ENCODE measurements around the gene CLMP. TPM values are rescaled to one million over a fixed set of nuclear protein-coding genes. Genes with fewer than 3 reads are reported as not detected.

The CLMP gene
- polyA plus RNA-seq, 2 of the 4 experiments (the other 2 are of a cell fraction), result 15.7 to 17.1 TPM

- Histone ChIP-seq H3K9me3 (no peaks in the 10 kb centered on the region), H3K4me1 (peaks cover 43% of the 10 kb centered on the region), H3K4me3 (no peak overlapping the region), H3K4me2 (no peak overlapping the region), H3K27ac (no peak overlapping the region)
- DNase-seq (ENCODE audit: low read depth in 1 of 2, low spot score in 1 of 2) (no peak), FAIRE-seq (no peak), ATAC-seq (no peak)
- CTCF ChIA-PET, result interaction anchor here (1.2 kb wide), 1 partner anchor 89 kb away, joined by 3 read pairs; no protein-coding TSS in a partner anchor
- 92% methylated on average over 2 of the region's 2 CpGs for WGBS (ENCODE audit: missing lambda C conversion rate)
- no peak for TF ChIP-seq HEYL (CRISPR knock-in tag; IDR thresholded peaks at IDR 0.05)
- TF ChIP-seq CBX8 (IDR thresholded peaks at IDR 0.05), result no peak
- no peak for TF ChIP-seq CHD4 (IDR thresholded peaks at IDR 0.05; ENCODE audit: borderline replicate concordance)
- TF ChIP-seq USF2 (IDR thresholded peaks at IDR 0.05), result no peak
- TF ChIP-seq ELK1 (IDR thresholded peaks at IDR 0.05; ENCODE audit: low read depth, low read length), result no peak
- no peak for TF ChIP-seq POLR2A (IDR thresholded peaks at IDR 0.05; ENCODE audit: low read length)
- no peak for TF ChIP-seq CEBPB (IDR thresholded peaks at IDR 0.05)
- no peak for TF ChIP-seq KDM5A (IDR thresholded peaks at IDR 0.05)
- TF ChIP-seq GATA3 (IDR thresholded peaks at IDR 0.05; ENCODE audit: borderline replicate concordance), result no peak
- TF ChIP-seq MYC (IDR thresholded peaks at IDR 0.05; ENCODE audit: borderline replicate concordance, low read length), result no peak
- no peak for TF ChIP-seq REST (IDR thresholded peaks at IDR 0.05)
- TF ChIP-seq E2F6 (IDR thresholded peaks at IDR 0.05; ENCODE audit: borderline replicate concordance, low read depth), result no peak
- no peak for TF ChIP-seq ESRRA (IDR thresholded peaks at IDR 0.05; ENCODE audit: borderline replicate concordance, low read length)
- no peak for TF ChIP-seq MAX (IDR thresholded peaks at IDR 0.05)
- TF ChIP-seq MAFK (IDR thresholded peaks at IDR 0.05; ENCODE audit: partially characterized antibody), result no peak
- no peak for TF ChIP-seq HMGXB4 (CRISPR knock-in tag; IDR thresholded peaks at IDR 0.05; ENCODE audit: borderline replicate concordance)
- no peak for TF ChIP-seq HES2 (IDR thresholded peaks at IDR 0.05)
- TF ChIP-seq HOXA7 (CRISPR knock-in tag; IDR thresholded peaks at IDR 0.05), result no peak
- POLR2A ChIA-PET, result no interaction called here
Observed at GRCh38 chr11:123191939-123192338, 3.1 kb downstream of the CLMP start.

- Histone ChIP-seq H3K4me1 (peaks cover 51% of the 10 kb centered on the region), H3K27ac (peak overlapping the region in 1 of 2 experiments; percentile 33; a peak in 1 of 6 replicates), H3K4me3 (no peak overlapping the region), H3K9me3 (no peaks in the 10 kb centered on the region), H3K4me2 (no peak overlapping the region)
- 90% methylated on average over 3 of the region's 3 CpGs for WGBS (ENCODE audit: missing lambda C conversion rate)
- ATAC-seq, result no peak
- no peak for FAIRE-seq
- DNase-seq (ENCODE audit: low read depth in 1 of 2, low spot score in 1 of 2), result no peak
- TF ChIP-seq MAFK (IDR thresholded peaks at IDR 0.05; ENCODE audit: partially characterized antibody) (no peak), RAD21 (conservative IDR thresholded peaks at IDR 0.05 in 1 of 2, IDR thresholded peaks at IDR 0.05 in 1 of 2) (no peak), TFCP2L1 (CRISPR knock-in tag; IDR thresholded peaks at IDR 0.05) (no peak), GATA3 (IDR thresholded peaks at IDR 0.05; ENCODE audit: borderline replicate concordance) (no peak), MYC (IDR thresholded peaks at IDR 0.05; ENCODE audit: borderline replicate concordance, low read length) (no peak), SMC3 (IDR thresholded peaks at IDR 0.05) (no peak), CHD4 (IDR thresholded peaks at IDR 0.05; ENCODE audit: borderline replicate concordance) (no peak), MAX (IDR thresholded peaks at IDR 0.05) (no peak), JUNB (IDR thresholded peaks at IDR 0.05) (no peak), ELK1 (IDR thresholded peaks at IDR 0.05; ENCODE audit: low read depth, low read length) (no peak), HOXA7 (CRISPR knock-in tag; IDR thresholded peaks at IDR 0.05) (no peak), EP300 (IDR thresholded peaks at IDR 0.05) (no peak), KDM5A (IDR thresholded peaks at IDR 0.05) (no peak), BCL3 (IDR thresholded peaks at IDR 0.05) (no peak), ZC3H11A (IDR thresholded peaks at IDR 0.05) (no peak)
- ChIA-PET POLR2A (no interaction called here), CTCF (interaction anchor here (1.9 to 3.1 kb wide), 2 partner anchors 57 to 79 kb away, joined by 6 to 15 read pairs; no protein-coding TSS in a partner anchor)
Observed at GRCh38 chr11:123190518-123190917, 4.5 kb downstream of the CLMP start.
